HEK293 (cell line): ENCODE results near the gene PIM1.

Experiments
- HIC1 ChIP-seq: fragments of 450-650 bp; formaldehyde crosslinking; IDR thresholded peaks from 2 replicates; pipeline ENCODE4 v1.5.1; 2016; ENCODE audit warnings: missing biosample characterization, missing genetic modification characterization
- INSM2 ChIP-seq: fragments of 450-650 bp; formaldehyde crosslinking; IDR thresholded peaks from 2 replicates; pipeline ENCODE4 v1.5.1; 2016; ENCODE audit warnings: missing biosample characterization, missing genetic modification characterization
- KLF9 ChIP-seq: fragments of 450-650 bp; formaldehyde crosslinking; IDR thresholded peaks from 2 replicates; pipeline ENCODE4 v1.5.1; 2016; ENCODE audit warnings: missing biosample characterization, missing genetic modification characterization, low read depth
- OSR2 ChIP-seq: fragments of 450-650 bp; formaldehyde crosslinking; IDR thresholded peaks from 2 replicates; pipeline ENCODE4 v1.5.1; 2016; ENCODE audit warnings: missing biosample characterization, missing genetic modification characterization
- TRIM28 ChIP-seq: IDR thresholded peaks from 2 replicates; pipeline ENCODE4 v1.6.1; 2011; ENCODE audit warnings: low read length, control low read depth, borderline replicate concordance
- YY2 ChIP-seq: fragments of 450-650 bp; formaldehyde crosslinking; IDR thresholded peaks from 2 replicates; pipeline ENCODE4 v1.5.1; 2016; ENCODE audit warnings: missing biosample characterization, missing genetic modification characterization
- ZBTB21 ChIP-seq: fragments of 450-650 bp; formaldehyde crosslinking; IDR thresholded peaks from 2 replicates; pipeline ENCODE4 v1.5.1; 2017; ENCODE audit warnings: missing biosample characterization, missing genetic modification characterization
- ZFP41 ChIP-seq: fragments of 450-650 bp; formaldehyde crosslinking; IDR thresholded peaks from 2 replicates; pipeline ENCODE4 v1.5.1; 2016; ENCODE audit warnings: missing biosample characterization, missing genetic modification characterization, borderline replicate concordance
- ZFP69B ChIP-seq: fragments of 450-650 bp; formaldehyde crosslinking; IDR thresholded peaks from 2 replicates; pipeline ENCODE4 v1.5.1; 2016; ENCODE audit warnings: missing biosample characterization, missing genetic modification characterization
- ZNF10 ChIP-seq: fragments of 450-650 bp; formaldehyde crosslinking; IDR thresholded peaks from 2 replicates; pipeline ENCODE4 v1.5.1; 2017; ENCODE audit warnings: missing biosample characterization, missing genetic modification characterization
- ZNF132 ChIP-seq: fragments of 450-650 bp; formaldehyde crosslinking; IDR thresholded peaks from 2 replicates; pipeline ENCODE4 v1.5.1; 2017; ENCODE audit warnings: missing biosample characterization, missing genetic modification characterization, borderline replicate concordance
- ZNF16 ChIP-seq: fragments of 450-650 bp; formaldehyde crosslinking; IDR thresholded peaks from 2 replicates; pipeline ENCODE4 v1.5.1; 2016; ENCODE audit warnings: low read depth, missing biosample characterization, missing genetic modification characterization
- ZNF266 ChIP-seq: fragments of 450-650 bp; formaldehyde crosslinking; IDR thresholded peaks from 2 replicates; pipeline ENCODE4 v1.5.1; 2016; ENCODE audit warnings: missing biosample characterization, missing genetic modification characterization, low read depth
- ZNF280D ChIP-seq: fragments of 450-650 bp; formaldehyde crosslinking; IDR thresholded peaks from 2 replicates; pipeline ENCODE4 v1.5.1; 2016; ENCODE audit warnings: missing biosample characterization, missing genetic modification characterization
- ZNF324 ChIP-seq: fragments of 450-650 bp; formaldehyde crosslinking; IDR thresholded peaks from 2 replicates; pipeline ENCODE4 v1.5.1; 2016; ENCODE audit warnings: missing biosample characterization, missing genetic modification characterization
- ZNF335 ChIP-seq: fragments of 450-650 bp; formaldehyde crosslinking; conservative IDR thresholded peaks from 2 replicates; pipeline ENCODE4 v1.5.1; 2016; ENCODE audit warnings: missing biosample characterization, missing genetic modification characterization
- ZNF341 ChIP-seq: fragments of 450-650 bp; formaldehyde crosslinking; IDR thresholded peaks from 2 replicates; pipeline ENCODE4; 2016; ENCODE audit warnings: low read depth, missing biosample characterization, missing genetic modification characterization
- ZNF350 ChIP-seq: fragments of 450-650 bp; formaldehyde crosslinking; IDR thresholded peaks from 2 replicates; pipeline ENCODE4 v1.5.0; 2017; ENCODE audit warnings: missing biosample characterization, mild to moderate bottlenecking, missing genetic modification characterization
- ZNF404 ChIP-seq: fragments of 450-650 bp; formaldehyde crosslinking; IDR thresholded peaks from 2 replicates; pipeline ENCODE4 v1.5.1; 2017; ENCODE audit warnings: missing biosample characterization, missing genetic modification characterization
- ZNF449 ChIP-seq: fragments of 450-650 bp; formaldehyde crosslinking; IDR thresholded peaks from 2 replicates; pipeline ENCODE4 v1.5.1; 2017; ENCODE audit warnings: missing biosample characterization, mild to moderate bottlenecking, missing genetic modification characterization, moderate library complexity
- ZNF596 ChIP-seq: fragments of 450-650 bp; IDR thresholded peaks from 2 replicates; pipeline ENCODE4 v1.5.0; 2018; ENCODE audit warnings: missing biosample characterization, mild to moderate bottlenecking, missing genetic modification characterization, moderate library complexity
- ZNF660 ChIP-seq: fragments of 450-650 bp; IDR thresholded peaks from 2 replicates; pipeline ENCODE4 v1.5.1; 2018; ENCODE audit warnings: missing biosample characterization, mild to moderate bottlenecking, missing genetic modification characterization
- ZNF677 ChIP-seq: fragments of 450-650 bp; IDR thresholded peaks from 2 replicates; pipeline ENCODE4 v1.5.0; 2018; ENCODE audit warnings: missing biosample characterization, mild to moderate bottlenecking, missing genetic modification characterization, moderate library complexity
- ZNF707 ChIP-seq: fragments of 450-650 bp; formaldehyde crosslinking; IDR thresholded peaks from 2 replicates; pipeline ENCODE4 v1.5.1; 2016; ENCODE audit warnings: missing biosample characterization, missing genetic modification characterization
- ZNF776 ChIP-seq: fragments of 450-650 bp; formaldehyde crosslinking; IDR thresholded peaks from 2 replicates; pipeline ENCODE4 v1.5.0; 2017; ENCODE audit warnings: missing biosample characterization, missing genetic modification characterization, borderline replicate concordance
- ZNF777 ChIP-seq: fragments of 450-650 bp; formaldehyde crosslinking; IDR thresholded peaks from 2 replicates; pipeline ENCODE4 v1.5.1; 2017; ENCODE audit warnings: missing biosample characterization, missing genetic modification characterization, borderline replicate concordance
- ZSCAN16 ChIP-seq: fragments of 450-650 bp; formaldehyde crosslinking; IDR thresholded peaks from 2 replicates; pipeline ENCODE4 v1.5.1; 2016; ENCODE audit warnings: missing biosample characterization, missing genetic modification characterization
- ZSCAN30 ChIP-seq: fragments of 450-650 bp; IDR thresholded peaks from 2 replicates; pipeline ENCODE4 v1.5.1; 2018; ENCODE audit warnings: missing biosample characterization, mild to moderate bottlenecking, missing genetic modification characterization, moderate library complexity

PIM1 gene

GRCh38 chr6:37137201-37138090 is 32.5 kb upstream of the PIM1 start (continued):
- no peak for TF ChIP-seq ZNF777 (tag by site-specific recombination)
- no peak for TF ChIP-seq ZNF266 (tag by site-specific recombination)
- peak; percentile 81 for TF ChIP-seq HIC1 (tag by site-specific recombination)
- TF ChIP-seq ZNF324 (tag by site-specific recombination), result peak; percentile 79
- peak; percentile 70 for TF ChIP-seq INSM2 (tag by site-specific recombination)
- no peak for TF ChIP-seq ZNF350 (tag by site-specific recombination)
- TF ChIP-seq ZNF341 (tag by site-specific recombination), result peak; percentile 67
- peak; percentile 73 for TF ChIP-seq ZBTB21 (tag by site-specific recombination)
- TF ChIP-seq ZNF16, result no peak
- TF ChIP-seq TRIM28, result peak; percentile 23; the same call in 1 of the 2 replicates
- no peak for TF ChIP-seq ZNF132 (tag by site-specific recombination)
- TF ChIP-seq ZNF335 (tag by site-specific recombination), result peak; percentile 84
- no peak for TF ChIP-seq ZNF404 (tag by site-specific recombination)
- TF ChIP-seq ZNF776 (tag by site-specific recombination), result no peak
- peak; percentile 41; the same call in 1 of the 2 replicates for TF ChIP-seq ZSCAN30 (tag by site-specific recombination)
- TF ChIP-seq OSR2 (tag by site-specific recombination), result no peak
- TF ChIP-seq ZNF707 (tag by site-specific recombination), result no peak
- no peak for TF ChIP-seq ZNF596 (tag by site-specific recombination)
- peak; percentile 92 for TF ChIP-seq ZNF10 (tag by site-specific recombination)
- no peak for TF ChIP-seq ZSCAN16 (tag by site-specific recombination)
- peak; percentile 49; the same call in 1 of the 2 replicates for TF ChIP-seq YY2 (tag by site-specific recombination)
- peak; percentile 64 for TF ChIP-seq ZFP69B
- TF ChIP-seq ZNF280D (tag by site-specific recombination), result no peak
- TF ChIP-seq ZNF677 (tag by site-specific recombination), result no peak
- no peak for TF ChIP-seq ZFP41 (tag by site-specific recombination)
- TF ChIP-seq ZNF449 (tag by site-specific recombination), result 0 out of 2 replicates have a peak, but pooled peaks have one; percentile 31
- peak; percentile 66; the same call in 1 of the 2 replicates for TF ChIP-seq KLF9 (tag by site-specific recombination)
- peak; percentile 70; the same call in 1 of the 2 replicates for TF ChIP-seq ZNF660 (tag by site-specific recombination)
